GM18499 (cell line): ENCODE results near the gene CLIC1.

Source experiments
- ATAC-seq: cut with Tn5 transposase; IDR thresholded peaks from one replicate; pipeline ENCODE4 v1.9.1; 2021; ENCODE audit warnings: moderate number of reproducible peaks; ENCODE audit not compliant: insufficient read depth, unreplicated experiment

The CLIC1 gene

GRCh38 chr6:31683591-31683990 is 52.7 kb downstream of the CLIC1 start:
- ATAC-seq, result no peak

GRCh38 chr6:31681135-31681671 is 55.1 kb downstream of the CLIC1 start:
- ATAC-seq, result no peak
